Measurements from ENCODE around the gene PIGU.
"Not testable (repeated sequence)": the region's sequence is repeated elsewhere in the genome, so short reads cannot be mapped to it uniquely, and the experiment has no call there.

The PIGU gene

DNA sequence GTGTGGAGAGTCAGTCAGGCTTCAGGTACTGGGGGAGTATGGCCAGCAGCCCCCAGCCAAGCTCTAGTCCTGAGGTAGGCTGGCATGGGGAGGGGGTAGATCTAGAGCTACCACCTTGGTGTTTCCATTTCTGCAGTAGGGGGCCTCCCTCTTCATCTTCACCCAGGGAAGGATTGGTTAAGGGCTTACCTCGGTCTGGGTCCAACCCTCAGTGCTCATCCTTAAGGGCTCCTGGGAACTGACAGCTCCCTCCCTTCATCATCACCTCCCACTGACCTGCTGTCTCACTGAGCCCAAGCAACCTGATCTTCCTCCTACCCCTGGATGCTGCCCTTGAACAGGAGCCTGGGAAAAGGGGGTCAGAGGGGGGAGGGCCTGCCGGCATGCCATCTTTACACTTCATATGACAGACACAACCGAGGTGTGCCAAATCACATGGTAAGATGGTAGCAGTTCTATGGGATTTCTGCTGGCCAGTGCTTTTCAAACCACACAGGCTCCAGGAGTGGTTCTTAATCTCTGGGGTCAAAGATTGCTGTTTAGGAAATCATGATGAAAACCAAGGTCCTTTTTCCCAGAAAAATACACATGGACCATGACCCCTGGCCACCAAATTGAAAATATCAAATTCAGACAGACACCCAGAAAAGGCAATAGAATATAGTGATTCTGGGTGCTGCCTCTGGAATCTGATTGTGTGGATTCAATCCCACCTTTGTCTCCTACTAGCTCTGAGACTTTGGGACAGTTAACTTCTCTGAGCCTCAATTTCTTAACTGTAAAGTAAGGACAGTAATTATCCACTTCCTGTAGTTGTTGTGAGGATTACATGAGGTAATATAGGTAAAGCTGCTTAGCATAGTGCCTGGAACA lies 30.3 kb upstream of the PIGU start:
- DNase-seq (ENCODE audit: low read depth) = no peak

DNA sequence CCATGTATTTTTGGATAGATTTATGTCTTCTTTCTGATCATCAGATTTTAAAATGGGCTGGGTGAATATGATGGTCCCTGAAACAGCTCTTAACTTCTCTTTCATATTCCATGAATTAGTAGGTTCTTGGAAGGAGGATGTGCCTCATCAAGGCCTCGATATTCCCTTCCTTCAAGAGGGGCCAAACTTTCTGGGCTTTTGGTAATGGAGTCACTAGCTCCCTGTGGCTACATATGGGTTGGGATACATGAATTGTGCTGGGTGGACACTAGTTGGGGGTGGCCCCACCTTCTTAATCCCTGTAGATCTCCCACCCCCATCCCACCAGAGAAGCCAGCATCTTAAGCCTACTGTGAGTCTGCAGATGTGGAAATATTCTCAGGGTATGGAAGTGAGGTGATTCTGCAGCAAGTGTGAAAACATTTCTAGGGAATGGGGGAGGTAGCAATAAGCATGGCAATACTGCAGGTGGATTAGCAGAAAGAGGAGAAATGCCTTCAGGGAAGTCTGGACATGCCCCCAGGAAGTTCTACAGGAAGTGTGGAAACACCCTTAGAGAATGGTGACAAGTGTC lies 29.5 kb upstream of the PIGU start:
- no peak for DNase-seq (ENCODE audit: low read depth)

DNA sequence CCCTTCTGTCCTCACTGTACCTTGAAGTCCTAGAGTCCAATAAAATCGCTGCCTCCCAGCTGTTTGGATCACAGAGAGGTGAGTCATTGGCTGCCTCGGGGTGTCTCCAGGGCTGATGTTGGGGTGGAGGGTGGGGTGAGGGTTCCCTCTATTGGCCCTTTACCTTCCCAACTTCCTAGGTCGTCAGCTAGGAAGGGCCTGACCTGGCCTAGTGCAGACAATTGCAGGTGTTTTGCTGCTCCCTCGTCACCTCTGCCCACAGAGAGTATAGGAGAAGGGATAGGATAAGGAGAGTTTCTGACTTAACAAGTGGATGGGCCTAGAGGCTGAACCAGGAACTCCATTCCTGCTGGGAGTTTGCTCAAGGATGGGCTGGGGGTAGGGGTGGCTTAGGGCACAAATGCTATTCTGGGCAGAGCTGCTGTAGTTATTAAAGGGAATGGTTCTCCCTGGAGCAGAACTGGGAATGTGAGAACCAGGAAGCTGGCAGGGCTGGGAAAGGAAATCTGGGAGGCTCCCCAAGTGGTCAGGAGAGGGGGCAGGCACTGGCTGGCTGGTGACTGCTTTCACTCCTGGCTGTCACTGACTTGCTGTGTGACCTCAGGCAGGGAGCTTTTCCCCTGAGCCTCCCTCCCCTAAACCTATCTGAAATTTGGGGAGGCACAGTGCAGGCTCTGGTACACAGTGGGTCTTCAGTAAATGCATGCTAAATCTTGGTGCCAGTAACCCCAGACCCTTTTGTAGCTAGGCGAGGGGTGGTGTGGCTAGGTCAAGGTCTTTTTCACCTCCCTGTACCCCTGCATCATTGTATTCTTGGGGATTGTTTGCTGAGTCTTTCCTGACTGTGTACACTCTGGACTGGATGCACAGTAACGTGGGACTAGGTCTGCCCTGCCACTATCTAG lies 28.8 kb upstream of the PIGU start:
- no peak for DNase-seq (ENCODE audit: low read depth)

DNA sequence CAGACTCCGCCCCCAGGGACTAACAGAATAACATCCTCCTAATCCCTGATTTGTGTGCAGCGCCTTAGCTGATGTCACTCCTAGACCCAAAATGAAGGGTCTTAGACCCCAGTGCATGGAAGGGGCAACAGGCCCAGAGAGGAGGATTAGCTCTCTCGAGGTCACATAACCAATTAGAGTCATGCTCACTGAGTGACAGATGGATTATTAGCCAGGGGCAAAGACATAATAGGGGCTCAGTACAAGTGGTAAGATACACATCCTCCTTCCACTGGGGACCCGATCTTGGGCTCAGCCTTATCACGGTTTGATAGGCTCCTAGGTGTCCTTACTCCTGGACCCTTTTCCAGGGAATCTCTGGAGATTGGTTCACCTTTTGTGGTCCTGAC lies 28.1 kb upstream of the PIGU start:
- no peak for DNase-seq (ENCODE audit: low read depth)

DNA sequence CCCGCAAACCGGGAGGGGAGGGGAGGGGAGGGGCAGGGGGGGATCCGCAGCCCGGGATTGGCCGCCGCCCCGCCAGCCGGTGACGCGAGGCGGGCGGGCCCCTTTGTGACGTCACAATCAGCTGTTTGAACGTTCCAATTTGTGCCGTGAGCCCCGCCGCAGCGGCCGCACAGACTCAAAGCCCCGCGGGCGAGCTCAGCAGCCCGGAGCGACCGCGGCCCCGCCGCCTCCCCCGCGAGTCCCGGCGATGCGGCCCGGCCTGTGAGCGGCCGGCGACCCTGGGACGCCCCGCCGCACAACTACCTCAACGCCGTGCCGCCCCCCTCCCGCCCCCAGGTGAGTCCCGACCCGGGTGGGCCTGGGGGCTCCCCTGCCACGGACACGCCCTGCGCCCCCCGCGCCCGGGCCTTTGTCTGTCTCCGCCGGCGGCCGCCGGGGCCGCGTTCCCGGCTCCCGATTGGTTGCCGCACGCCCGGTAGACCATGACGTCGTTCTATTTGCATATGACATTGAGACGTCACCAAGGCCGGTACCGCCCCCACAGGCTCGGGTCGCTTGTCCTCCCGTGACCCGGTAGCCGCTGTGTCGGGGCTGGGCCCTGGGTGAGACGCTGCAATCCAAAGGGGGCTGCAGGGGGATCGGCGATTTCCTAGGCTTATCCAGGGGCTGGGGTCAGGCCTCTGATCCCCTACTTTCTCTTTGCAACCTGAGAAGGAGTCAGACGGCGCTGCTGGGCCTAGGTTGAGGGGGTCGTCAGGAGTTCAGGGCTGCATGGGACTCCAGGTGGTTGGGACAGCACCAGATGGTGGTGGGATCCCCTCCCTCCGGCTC lies 27.5 kb upstream of the PIGU start, which contains the start of gene TP53INP2:
Gene TP53INP2 (plus strand): TSS at position 168 of the 831 bp plus-strand sequence. CDS start 4,396 bp downstream, outside the sequence.
- no peak for DNase-seq (ENCODE audit: low read depth)

DNA sequence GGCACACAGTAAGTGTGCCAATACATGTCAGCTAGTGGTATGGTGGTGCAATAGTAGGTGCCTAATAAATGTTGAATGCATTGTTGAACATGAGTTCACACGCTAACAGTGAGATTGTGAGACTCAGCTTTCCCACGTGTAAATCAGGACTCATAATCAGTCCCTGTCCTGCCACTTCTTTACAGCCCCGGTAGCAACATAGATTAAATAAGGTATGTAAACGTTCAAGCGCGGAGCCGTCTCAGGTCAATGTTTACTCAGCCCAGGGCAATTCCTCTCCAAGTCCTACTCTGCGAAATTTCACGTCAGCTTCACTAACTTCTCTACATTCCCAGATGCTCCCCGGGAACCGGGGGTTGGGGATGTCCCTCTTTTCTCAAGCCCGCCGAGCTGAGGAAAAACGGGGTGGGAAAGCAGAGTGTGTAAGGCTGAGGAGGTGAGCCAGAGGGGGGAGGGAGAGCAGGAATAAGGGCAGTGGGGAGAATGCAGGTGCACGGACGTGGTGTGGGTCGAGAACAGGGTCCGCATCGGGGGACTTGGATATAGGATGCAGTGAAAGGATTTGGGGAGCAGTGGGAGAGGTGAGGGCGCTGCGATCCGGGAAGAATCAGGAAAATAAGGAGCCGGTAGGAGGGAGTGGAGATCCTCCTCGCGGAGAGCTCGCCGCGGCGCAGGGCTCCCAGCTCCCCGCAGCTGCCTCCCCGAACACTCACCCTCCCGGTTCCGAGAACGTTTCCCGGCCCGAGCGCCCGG lies 26.7 kb upstream of the PIGU start:
- DNase-seq (ENCODE audit: low read depth) = no peak

DNA sequence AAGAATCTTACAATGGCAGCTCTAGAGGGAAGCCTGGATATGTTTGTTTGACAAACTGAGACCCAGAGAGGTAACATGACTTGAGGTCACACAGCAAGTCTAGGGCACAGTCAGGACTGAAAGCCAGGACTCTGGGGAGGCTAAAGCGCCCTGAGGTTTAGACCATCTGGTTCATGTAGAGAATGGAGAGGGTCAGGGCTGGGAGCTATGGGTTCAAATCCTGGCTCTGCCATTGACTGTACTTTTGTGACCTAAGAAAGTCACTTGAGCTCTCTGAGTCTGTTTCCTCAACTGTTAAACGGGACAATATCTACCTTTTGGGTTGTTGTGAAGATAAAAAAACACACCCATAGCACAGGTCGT lies 26.1 kb upstream of the PIGU start:
- no peak for DNase-seq (ENCODE audit: low read depth)

DNA sequence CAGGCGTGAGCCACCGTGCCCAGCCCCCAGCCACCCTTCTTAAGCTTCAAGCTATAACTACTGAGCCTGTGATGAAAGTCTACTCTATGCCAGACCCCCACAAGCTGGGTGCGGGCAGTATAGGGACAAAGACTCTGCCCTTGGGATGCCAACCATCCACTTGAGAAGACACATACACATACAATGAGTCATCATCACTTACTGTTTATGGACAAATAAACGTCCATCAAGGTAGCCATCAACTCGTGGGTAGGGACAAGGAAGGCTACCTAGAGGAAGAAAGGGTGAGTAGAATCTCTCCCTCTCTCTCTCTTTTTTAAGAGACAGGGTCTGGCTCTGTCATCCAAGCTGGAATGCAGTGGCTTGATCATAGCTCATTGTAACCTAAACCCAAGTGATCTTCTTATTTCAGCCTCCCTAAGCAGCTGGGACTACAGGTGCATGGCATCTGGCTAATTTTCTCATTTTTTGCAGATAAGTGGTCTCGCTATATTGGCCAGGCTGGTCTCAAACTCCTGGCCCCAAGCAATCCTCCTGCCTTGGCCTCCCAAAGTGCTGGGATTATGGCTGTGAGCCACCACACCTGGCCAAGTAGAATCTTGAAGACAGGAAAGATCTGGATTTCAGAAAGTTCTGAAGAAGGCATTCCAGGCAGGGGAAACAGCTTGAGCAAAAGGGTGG lies 24.7 kb upstream of the PIGU start:
- no peak for DNase-seq (ENCODE audit: low read depth)

DNA sequence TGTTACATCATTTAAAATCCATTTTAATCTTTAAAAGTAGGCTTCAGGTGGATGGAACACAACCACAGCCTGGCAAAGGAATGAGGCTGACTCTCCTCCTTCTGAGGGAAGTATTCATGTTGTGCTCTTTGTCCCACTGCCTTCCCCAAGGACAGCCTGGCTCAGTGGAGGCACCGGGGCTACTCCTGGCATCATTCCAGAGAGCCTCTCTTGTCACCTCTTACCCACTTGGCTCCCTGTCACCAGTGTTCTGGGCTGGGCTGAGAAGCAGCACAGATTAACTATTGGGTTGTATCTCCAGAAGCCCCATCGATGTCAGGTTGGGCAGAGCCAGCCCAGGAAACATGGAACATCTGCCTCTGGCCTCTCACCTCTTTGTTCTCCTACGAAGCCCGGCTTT lies 16.5 kb upstream of the PIGU start:
- no peak for DNase-seq (ENCODE audit: low read depth)

DNA sequence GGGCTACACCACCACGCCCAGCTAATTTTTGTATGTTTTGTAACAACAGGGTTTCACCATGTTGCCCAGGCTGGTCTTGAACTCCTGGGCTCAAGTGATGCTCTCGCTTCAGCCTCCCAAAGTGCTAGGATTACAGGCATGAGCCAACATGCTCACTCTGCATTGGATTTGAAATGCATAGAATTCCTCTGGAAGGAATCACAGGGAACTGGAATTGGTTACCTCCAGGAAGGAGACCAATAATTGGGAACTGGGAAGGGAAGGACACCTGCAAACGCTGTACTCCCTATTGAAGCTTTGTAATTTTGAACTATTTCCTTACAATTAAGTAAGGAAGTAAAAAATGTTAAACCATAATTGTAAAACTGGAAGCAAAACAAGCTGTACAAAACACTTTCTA lies 14.9 kb upstream of the PIGU start:
- no peak for DNase-seq (ENCODE audit: low read depth)

DNA sequence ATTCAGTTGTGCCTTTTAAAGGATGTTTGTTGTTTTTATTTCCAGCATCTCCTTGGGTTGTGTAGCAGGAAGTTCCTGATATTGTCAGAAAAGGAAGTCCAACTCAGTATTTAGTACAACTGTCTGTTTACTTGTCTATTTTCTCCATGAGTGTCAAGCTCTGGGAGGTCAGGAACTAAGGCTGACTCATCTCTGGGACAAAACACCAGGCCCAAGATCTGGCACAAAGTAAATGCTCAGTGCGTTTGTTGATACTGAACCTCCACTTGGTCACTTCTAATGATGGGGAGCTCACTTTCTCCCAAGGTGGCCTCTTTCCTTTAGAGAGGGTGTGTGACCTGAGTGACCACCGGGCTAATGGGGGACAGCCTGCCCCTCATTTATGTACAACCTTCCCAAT lies 12.6 kb upstream of the PIGU start:
- no peak for DNase-seq (ENCODE audit: low read depth)

DNA sequence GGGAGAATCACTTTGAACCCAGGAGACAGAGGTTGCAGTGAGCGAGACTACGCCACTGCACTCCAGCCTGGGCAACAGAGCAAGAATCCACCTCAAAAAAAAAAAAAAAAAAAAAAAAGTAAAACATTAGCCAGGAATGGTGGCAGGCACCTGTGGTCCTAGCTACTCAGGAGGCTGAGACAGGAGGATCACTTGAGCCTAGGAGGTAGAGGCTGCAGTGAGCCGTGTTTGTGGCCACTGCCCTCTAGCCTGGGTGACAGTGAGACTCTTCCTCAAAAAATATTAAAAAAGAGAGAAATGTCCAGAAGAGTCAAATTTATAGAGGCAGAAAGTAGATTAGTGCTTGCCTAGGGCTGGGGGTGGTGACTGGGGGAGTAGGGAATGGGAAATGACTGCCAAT lies 6.8 kb upstream of the PIGU start:
- DNase-seq (ENCODE audit: low read depth) = no peak

DNA sequence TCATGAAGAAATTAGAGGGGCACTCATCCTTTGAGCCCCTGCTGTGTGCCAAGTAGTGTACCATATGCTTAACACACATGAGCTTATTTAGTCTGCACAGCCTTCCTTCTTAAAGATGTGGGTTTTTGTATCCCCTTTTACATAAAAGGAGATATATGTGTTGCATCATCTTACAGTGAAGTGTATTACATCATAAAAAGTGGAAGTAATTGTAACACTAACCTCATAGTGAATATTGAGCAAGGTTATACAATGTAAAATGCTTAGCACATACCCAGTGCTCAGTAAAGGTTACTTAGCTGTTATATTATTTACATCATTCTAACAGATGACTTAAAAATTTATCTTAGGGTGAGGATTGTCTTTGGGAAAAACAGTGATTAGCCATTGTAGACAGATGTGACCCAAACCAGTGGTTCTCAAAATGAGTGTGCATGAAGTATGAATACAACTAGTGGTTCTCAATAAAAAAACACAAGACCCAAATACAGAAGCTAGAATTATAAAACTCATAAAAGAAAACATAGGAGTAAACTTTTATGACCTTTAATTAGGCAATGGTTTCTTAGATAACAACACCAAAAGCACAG lies 3.8 kb upstream of the PIGU start:
- DNase-seq (ENCODE audit: low read depth) = no peak

DNA sequence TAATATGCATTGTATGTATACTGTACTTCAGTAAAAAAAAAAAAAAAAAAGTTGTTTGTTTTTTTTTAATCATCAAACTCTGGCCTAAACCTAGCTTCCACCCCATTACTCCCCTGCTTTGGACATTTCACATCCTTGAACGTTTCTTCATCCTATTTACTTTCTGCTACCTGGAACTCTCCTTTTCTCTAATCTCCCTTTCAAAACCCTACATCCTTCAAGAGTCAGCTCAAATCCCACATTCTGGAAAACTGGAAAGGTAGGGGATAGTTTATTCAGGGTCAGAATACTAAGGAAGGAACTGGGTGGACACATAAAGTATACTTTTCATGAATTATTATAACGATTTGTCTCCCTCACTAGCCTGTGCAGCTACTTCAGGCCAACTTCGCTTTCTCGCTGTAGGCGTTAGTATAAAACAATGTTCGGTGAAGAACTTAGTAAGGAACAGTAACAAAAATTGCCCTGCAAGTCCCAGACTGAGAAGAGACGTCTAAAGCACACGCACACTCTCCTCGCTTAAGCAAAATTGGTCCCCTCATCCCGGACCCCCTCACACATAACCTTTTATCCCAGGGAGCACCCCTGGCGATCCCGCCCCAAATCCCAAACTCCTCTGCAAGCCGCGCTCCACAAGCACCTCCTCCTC lies 775 bp downstream of the PIGU start:
- no peak for DNase-seq (ENCODE audit: low read depth)

DNA sequence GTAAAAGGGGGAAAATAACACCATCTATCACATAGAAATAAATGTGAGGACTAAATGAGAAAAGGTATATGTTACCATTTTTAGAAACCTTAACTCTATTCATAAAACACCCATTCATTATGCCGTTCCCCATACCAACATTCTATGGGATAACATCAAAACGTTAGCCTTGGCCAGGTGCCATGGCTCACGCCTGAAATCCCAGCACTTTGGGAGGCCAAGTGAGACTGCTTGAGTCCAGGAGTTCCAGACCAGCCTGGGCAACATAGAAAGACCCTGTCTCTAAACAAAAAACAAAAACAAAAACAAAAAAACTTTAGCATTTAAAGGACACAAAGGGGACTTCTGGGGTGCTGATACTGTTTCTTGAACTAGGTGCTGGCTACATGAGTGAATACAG lies 1.3 kb downstream of the PIGU start:
- no peak for DNase-seq (ENCODE audit: low read depth)

DNA sequence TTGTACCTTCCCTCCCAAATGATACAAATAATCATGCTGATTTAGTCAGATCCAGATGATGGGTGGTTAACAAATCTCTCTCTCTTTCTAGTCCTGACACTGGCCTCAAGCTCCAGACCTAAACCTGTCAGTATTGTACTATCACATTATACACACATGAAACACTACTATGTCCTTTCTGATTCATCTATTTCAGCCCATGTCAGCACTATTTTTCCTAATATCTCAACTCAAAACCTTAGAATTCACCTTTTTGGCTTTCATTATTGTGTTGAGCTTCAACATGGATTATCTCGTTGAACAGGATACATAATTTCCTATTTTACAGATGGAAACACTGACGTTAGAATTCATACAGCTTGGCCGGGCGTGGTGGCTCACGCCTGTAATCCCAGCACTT lies 3.5 kb downstream of the PIGU start:
- DNase-seq (ENCODE audit: low read depth) = no peak

DNA sequence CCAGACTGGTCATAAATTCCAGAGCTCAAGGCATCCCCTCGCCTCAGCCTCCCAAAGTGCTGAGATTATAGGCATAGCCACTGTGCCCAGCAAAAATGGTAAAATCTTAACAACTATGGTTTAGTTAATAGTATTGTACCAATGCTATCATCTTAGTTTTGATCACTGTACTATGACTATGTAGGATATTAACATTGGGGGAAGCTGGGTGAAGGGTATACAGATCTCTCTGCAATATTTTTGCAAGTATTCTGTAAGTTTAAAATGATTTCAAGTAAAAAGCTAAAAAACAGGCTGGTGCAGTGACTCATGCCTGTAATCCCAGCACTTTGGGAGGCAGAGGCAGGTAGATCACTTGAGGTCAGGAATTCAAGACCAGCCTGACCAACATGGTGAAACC lies 7.8 kb downstream of the PIGU start:
- DNase-seq (ENCODE audit: low read depth) = no peak

DNA sequence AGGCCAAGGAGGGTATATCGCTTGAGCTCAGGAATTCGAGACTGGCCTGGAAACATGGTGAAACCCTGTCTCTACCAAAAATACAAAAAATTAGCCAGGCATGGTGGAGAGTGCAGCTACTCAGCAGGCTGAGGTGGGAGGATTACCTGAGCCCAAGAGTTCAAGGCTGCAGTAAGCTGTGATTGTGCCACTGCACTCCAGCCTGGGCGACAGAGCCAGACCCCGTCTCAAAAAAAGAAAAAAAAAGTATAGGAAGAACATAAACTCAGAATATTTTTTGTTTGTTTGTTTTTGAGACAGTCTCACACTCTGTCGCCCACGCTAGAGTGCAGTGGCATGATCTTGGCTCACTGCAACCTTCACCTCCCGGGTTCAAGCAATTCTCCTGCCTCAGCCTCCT lies 12.1 kb downstream of the PIGU start:
- not testable (repeated sequence) for DNase-seq (ENCODE audit: low read depth)

DNA sequence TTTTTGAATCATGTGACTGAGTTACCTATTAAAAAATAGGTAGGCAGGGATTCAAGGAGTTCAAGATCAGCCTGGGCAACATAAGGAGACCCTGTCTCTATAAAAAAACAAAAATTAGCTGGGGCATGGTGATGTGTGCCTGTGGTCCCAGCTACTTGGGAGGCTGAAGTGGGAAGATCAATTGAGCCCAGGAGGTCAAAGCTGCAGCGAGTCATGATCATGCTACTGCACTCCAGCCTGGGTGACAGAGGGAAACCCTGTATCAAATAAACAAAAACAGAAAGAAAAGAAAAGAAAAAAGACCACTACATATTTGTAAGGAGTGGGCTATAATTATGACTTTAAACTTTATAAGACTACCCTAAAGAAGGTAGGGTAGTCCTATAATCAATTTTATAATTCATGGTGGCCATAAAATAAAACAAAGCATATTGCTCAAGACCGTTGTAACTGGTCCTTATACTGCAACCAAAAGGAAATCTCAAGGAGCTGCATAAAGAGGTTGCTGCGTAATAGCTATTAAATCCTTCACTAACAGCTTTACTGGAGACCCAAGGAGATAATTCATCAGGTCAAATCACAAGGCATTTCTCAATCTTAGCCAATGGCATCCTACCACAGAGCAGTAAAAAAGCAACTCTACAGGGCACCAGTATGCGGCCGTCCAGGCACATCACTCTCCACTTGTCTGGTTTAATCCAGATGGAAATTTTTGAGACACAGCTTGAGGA lies 13.5 kb downstream of the PIGU start:
- no peak for DNase-seq (ENCODE audit: low read depth)

Measured in non-pigmented ciliary epithelial cell (primary cell).